GM21367 (cell line): ENCODE measurements around the gene GRM5.

Experiments used
- ATAC-seq: cut with Tn5 transposase; IDR thresholded peaks from one replicate; pipeline ENCODE4 v1.9.1; 2021; ENCODE audit not compliant: unreplicated experiment

The GRM5 gene

DNA sequence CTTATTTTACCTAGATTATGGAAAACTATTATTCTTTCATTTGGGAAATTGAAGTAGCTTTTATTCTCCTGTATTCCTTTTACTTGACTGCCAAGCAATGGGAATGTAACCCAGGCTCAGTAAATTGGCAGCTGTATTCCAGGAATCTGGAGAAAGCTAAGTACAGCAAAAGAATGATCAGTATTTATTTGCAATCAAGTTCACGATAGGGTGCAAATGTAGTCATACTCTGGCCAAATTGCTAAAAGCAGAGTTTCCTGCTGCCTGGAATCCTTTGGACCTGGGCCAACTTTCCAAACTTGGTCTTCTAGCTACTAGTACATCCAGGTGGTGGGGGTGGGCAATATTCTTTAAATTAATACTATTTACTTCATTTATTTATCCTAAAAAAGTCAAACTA is 442.3 kb downstream of the GRM5 start:
- ATAC-seq, result no peak

GRCh38 chr11:88620568-88621130 is 445.1 kb downstream of the GRM5 start:
- no peak for ATAC-seq

GRCh38 chr11:88619656-88620385 is 446.0 kb downstream of the GRM5 start:
- ATAC-seq, result no peak

- ATAC-seq, result no peak
These were observed 446.7 kb downstream of the GRM5 start for GRCh38 chr11:88619071-88619425.

- ATAC-seq, result no peak
These were observed 447.3 kb downstream of the GRM5 start for GRCh38 chr11:88618327-88619070.

- no peak for ATAC-seq
These were observed 448.6 kb downstream of the GRM5 start for GRCh38 chr11:88617226-88617625.

DNA sequence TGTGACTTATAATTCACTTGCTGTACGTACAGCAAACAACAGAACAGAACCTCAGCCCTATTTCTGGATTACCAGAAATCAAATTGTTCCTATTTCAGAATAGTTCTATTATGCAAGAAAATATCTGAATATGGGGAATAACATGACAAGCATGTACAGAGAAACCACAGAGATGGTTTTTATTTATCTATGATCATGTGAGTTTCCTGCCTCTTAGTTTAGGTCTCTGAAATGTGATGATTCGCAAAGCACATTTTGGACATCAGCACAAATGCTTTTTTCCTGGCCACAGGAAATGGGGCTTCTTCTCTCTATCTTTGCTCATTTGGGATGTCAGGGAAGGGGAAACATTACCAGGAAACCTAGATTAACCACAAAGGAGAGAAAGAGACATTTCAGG is 461.5 kb downstream of the GRM5 start:
- no peak for ATAC-seq

DNA sequence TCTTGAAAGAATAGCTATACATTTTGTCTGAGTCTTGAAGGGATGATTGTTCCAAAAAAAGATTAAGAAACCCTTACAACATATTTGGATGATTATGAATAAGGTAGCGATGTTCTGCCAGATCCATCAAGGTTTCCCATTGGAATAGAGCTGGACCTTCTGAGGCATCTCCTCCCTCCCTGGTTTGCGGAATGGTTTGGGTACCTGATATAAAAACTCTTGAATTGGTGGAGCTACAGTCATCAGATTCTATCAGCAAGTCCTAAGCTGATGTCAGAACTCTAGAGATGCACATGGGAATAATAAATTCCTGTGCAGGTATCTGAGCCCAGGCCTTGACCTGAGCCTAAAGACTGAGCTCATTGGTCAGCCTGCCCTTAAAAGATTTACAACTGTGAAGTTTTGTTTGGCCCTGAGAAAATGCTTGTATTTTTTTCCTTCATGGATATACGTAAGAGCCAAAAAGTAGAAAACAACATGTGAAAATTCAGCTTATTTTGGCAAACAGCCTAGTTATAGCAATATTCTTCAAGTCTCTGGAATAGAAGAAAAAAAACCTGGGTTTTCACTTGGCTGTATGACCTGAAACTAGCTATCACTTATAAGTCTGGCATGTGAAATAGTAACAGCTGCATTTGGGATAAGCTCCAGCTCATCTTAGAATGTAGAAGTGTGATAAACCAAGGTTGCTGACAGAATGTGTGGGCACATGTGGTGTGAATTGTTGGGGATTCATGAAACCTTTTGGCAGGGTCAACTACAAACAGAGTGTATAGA is 462.5 kb downstream of the GRM5 start:
- no peak for ATAC-seq

- ATAC-seq, result no peak
These were observed 468.4 kb downstream of the GRM5 start for GRCh38 chr11:88597387-88597786.

- ATAC-seq, result no peak
These were observed 469.0 kb downstream of the GRM5 start for GRCh38 chr11:88596786-88597185.

DNA sequence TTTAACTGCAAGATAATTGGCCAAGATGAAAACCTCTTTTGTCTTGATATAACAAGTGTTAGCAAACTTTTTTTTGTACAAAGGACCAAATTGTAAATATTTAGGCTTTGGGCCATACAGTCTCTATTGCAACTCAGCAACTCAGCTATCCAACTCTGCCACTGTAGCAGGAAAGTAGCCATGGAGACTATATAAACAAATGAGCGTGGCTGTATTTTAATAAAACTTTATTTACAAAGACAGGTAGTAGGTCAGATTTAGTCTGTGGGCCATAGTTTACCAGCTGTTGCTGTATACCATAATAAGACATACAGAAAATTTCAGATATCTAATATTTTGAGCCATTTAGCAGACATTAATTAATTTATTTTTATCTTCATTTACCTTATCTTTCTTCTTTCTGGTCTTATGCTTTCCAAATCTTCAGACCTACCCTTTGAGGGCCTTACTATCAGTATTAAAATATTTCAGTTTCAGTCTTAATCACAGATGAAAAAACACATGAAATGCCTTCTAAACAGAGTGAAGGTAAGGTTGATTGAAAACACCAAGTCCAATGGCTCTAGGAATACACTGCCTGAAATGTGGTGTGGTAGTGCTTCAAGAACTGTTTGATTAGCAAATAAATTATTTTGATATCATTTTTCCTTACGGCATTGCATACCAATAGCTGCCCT is 471.4 kb downstream of the GRM5 start:
- no peak for ATAC-seq

DNA sequence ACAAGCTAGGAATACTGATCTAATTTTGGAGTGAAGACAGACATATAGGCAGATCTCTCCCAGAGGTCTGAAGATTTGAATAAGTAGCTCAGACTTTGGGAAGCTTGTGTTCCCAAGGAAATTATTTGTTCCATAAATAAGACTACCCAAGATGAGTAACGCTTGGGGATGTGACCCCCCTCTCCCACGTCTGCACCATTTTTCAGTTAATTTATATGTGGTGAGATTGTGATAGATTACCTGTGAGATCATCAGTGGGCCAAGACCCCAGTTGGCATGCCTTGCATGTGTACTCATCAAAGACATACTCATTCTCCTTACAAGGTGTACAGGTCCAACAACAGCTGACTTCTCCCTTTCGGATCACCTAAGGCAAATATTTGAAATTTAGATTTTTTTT is 475.4 kb downstream of the GRM5 start:
- ATAC-seq, result no peak

GRCh38 chr11:88583251-88583650 is 482.5 kb downstream of the GRM5 start:
- ATAC-seq, result no peak

DNA sequence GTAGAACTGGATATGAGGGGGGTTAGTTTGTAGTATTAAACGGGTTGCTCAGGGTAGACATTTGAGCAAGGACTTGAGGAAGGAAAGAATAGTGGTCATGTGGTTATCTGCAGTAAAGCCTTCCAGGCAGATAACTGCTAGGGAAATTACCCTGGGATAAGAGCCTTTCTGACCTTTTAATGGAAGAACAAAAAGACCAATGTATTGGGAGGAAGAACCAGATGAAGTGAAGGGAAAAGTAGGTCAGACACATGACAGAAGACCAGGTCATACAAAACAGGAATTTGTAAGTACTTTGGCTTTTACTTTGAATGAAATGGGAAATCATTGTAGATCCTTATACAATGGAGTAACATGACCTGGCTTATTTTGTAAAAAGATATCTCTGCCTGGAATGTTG is 486.3 kb downstream of the GRM5 start:
- ATAC-seq, result no peak

DNA sequence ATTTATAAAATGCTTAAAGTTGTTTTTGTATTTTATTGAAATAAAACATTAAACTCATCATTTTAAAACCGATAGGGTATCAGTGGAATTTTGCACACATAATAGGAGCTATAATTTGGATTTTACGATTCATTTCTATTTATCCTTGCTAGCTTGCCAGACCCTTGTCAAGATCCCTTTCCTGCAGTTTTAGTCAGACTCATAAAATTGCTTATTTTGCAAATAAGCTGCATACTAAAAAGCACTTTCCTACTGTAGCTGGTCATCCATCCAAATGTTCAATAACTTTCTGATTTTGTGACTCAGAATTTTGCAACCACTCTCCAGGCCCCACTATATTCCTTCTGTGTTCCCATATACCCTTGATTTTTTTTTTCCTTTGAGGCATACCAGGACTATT is 489.0 kb downstream of the GRM5 start:
- no peak for ATAC-seq

DNA sequence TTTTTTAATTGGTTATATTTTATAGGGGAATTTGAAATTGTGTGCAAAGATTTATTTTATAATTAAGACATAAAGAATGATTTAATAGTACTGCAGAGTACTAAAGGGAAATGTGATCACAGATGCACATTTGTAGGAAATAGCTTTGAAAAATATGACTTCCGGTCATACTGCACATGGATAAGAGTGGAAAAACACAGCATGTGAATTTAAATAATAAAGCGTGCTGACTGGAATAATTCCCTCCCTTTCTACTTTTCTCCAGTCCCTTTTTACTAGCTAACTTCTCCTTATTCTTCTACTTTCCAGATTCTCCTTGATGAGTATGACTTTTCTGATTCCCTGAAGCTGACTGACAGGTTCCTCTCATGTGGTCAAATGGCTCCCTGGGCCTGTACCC is 489.9 kb downstream of the GRM5 start:
- ATAC-seq, result no peak

DNA sequence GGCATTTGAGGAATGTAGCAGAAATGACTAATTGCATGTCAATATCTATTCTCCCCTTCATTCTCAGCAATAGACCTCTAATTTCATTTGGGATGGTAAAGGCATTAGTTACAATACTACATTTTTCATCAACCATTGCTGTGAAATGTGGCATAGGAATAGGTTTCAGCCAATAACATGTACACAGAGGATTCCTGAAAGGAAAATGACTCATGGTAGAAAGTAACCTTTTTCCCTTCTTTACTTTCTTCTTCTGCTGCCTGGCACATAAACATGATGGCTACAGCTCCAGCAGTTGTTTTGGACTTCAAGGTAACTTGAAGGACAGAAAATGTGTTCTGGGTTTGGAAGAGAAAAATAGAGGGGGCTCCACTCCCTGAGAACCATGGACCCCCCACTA is 496.4 kb downstream of the GRM5 start:
- no peak for ATAC-seq

GRCh38 chr11:88555829-88556202 is 510.0 kb downstream of the GRM5 start:
- ATAC-seq, result no peak

DNA sequence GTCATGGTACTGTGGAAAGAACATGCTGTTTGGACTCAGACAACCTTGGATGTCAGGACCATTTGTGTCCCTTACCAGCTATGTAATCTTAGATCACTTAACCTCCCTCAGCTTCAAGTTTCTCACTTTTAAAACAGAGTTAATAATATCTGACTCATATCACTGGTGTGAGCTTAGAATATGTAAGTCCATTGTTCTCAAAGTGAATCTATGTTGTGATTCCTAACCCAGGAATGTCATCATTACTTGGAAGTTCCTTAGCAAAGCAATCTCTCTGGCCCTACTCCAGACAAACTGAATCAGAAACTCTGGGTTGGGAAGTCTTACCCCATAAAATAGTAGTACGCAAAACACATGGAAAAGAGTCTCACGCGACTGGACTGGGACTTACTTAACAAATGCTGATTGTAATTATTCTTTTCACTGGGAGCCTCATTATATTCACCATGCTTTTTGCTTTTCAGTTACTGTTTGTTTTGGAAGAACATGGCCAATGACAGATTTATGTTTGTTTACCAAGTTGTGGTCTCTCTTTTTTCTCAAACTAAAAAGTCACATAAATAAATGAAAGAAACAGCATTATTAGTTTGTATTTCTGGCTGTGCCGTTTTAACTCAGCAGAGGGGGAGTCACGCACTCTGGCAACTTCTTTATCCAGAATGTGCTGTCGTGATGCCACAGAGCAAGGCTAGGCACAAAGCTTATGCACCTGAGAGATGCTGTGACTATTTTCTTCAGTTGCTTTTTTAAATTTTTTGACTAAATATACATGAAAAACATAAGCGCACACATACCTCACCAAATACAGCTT is 510.6 kb downstream of the GRM5 start:
- ATAC-seq, result no peak

DNA sequence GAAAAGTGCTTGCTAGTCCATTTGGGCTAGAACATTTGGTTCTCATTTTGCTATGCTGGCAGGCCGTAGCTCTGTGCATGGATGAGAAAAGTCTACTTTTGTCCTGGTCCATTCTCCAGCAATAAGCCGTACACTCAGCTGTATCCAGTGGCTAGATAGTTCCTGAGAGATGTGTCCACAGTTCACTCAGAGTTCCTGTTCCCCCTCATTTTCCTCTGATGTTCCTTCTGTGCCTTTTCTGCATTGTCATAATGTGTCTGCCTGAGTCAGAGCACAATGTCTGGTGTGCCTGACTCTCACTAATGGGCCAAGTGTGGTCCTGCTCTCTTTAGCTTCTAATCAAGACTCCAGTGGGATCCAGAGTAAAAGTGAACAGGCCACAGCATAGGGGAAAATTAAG is 512.6 kb downstream of the GRM5 start:
- ATAC-seq, result no peak
